LoVo (cell line): Measurements from ENCODE around the gene CHURC1.

Experiments
- DNase-seq: peaks from one replicate; pipeline ENCODE4 v3.0.0-alpha.2; 2016; ENCODE audit warnings: low spot score

CHURC1 gene

DNA sequence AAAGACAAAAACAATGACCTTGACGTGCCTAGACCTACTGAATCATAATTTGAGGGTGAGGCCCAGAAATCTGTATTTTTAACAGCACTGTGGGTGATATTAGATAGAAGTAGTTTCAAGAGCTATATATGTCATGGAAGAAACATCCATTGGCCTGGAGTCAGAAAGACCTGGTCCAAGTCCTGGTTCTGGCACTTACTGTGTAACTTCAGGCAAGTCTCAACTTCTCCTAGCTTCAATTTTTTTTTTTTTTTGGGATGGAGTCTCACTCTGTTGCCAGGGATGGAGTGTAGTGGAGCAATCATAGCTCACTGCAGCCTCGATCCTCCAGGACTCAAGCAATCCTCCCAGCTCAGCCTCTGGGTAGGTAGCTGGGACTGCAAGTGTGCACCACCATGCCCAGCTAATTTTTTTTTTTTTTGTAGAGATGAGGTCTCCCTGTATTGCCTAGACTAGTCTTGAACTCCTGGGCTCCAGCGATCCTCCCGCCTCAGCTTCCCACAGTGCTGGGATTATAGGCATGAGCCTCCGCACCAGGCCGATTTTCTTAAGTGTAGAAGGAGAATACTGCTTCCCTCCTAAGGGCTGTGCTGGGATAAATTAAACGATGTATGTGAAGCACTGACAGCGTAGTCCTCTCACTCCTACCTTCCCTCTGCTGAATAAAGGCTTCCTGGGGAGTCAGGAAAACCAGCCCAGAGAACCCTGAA is 42.6 kb downstream of the CHURC1 start:
- DNase-seq = no peak

GRCh38 chr14:64958201-64958600 is 43.9 kb downstream of the CHURC1 start:
- no peak for DNase-seq

- DNase-seq = no peak
Observed at GRCh38 chr14:64958743-64959142, 44.5 kb downstream of the CHURC1 start.

DNA sequence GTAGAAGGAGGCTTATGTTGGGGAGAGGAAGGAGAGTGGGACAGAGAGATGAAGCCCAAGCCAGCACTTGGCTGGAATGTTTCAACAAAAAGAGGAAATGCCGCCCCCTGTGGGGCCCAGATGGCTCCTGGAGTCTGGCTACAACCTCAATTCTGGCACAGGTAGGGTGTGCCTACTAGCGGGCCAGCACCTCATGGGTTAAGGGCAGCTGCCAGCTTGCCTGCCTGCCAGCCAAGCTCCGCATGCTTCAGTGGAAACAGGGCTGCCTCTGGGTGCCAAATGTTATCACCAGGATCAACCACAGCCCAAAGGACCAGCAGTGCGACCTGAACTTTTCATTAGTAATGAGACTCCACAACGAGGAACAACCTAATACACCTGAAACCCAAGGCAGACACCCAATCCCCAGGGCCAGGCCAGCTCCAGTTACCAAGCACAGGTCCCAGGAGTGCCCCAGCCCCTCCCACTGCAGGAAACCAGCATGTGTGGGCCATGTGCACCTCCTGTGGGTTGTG is 46.6 kb downstream of the CHURC1 start:
- no peak for DNase-seq

DNA sequence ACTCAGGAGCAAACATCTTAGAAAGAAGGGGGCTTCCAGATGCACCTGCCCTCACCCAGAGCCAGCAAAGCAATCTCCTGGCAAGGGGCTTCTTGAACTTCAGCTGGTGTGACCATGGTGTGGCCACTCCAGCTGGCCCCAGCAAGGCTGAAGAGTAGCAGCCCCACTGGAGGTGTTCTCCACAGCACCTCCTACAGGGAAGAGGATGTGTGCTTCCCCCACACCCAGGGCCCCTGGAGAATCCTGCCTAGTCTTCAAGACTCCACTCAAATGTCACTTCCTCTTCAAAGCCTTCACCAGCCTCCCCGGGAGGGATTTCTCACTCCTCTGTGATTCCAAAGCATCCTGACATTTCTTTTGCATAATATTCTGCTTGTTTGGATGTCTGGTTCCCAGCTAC is 49.4 kb downstream of the CHURC1 start:
- DNase-seq = no peak

DNA sequence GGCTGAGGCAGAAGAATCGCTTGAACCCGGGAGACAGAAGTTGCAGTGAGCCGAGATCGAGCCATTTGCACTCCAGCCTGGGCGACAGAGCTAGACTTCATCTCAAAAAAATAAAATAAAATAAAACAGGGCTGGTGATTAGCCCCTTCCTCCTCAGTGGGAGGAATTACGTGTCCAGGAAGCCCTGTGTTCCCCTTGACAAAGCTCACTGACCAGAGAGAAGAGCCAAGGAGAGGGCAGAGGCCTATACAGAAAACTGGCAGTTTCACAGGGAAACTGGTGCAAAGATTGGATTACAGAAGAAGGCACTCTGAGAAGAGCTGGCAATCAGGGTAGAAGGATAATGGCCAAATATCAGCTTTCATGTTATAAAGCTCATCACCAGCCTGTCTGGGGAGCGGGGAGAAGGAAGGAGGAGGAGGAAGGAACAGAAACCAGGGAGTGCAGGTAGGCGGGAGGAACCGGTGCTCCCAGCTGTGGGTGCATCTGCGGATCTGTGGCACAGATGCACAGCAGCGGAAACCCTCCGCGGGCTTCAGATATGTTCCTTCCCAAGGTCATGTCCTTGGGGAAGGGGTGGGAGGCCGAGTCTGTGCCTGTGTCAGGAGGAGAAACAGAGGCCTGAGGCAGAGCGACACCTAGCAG is 51.2 kb downstream of the CHURC1 start:
- DNase-seq = no peak

- peak; percentile 37 for DNase-seq
Observed at GRCh38 chr14:64966976-64967375, 52.7 kb downstream of the CHURC1 start.

GRCh38 chr14:64968167-64968566 is 53.9 kb downstream of the CHURC1 start:
- DNase-seq = no peak

GRCh38 chr14:64968651-64969050 is 54.4 kb downstream of the CHURC1 start:
- no peak for DNase-seq

DNA sequence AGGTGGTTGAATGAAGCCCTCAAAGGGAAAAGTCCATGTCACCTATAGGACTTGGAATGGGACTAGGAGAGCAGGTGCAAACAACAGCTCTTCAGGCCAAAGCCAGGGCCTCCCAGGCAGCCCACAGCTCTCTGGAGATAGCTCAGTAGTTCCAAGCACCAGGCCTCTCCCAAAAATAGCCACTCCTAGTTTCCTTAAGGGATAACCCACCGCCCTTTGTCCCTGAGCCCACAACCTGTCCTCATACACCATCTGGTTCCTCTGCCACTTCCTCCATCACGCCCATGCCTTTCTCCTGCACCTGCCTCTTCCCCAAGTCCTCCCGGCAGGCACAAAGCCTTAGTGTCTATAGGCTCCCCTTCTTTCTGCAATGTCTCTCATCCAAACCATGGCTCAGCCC is 55.8 kb downstream of the CHURC1 start:
- no peak for DNase-seq

- DNase-seq = peak; percentile 32
Observed at GRCh38 chr14:64970776-64971477, 56.7 kb downstream of the CHURC1 start.

- DNase-seq = no peak
Observed at GRCh38 chr14:64971491-64971942, 57.3 kb downstream of the CHURC1 start.

GRCh38 chr14:64971943-64972791 is 57.9 kb downstream of the CHURC1 start, which contains the start of gene RAB15:
Gene RAB15 (minus strand): TSS chr14:64972336. CDS start chr14:64972076, 260 bp downstream.
- no peak for DNase-seq

DNA sequence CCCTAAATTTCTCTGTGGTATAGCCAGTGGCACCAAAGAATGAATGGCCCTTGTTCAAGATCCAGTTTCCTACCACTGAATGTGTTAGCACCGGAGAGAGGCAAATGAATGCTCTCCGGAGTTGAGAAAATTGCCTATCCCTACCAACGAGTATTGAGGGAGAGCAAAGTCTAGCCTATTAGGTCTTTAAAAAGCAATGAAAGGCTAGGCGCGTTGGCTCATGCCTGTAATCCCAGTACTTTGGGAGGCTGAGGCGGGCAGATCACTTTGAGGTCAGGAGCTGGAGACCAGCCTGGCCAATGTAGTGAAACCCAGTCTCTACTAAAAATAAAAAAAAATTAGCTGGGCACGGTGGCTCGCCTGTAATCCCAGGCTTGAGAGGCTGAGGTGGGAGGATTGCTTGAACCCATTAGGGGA is 58.8 kb downstream of the CHURC1 start:
- DNase-seq = no peak

- DNase-seq = no peak
Observed at GRCh38 chr14:64973826-64974225, 59.6 kb downstream of the CHURC1 start.

- no peak for DNase-seq
Observed at GRCh38 chr14:64974563-64974962, 60.3 kb downstream of the CHURC1 start.

- no peak for DNase-seq
Observed at GRCh38 chr14:64979336-64980074, 65.2 kb downstream of the CHURC1 start.

DNA sequence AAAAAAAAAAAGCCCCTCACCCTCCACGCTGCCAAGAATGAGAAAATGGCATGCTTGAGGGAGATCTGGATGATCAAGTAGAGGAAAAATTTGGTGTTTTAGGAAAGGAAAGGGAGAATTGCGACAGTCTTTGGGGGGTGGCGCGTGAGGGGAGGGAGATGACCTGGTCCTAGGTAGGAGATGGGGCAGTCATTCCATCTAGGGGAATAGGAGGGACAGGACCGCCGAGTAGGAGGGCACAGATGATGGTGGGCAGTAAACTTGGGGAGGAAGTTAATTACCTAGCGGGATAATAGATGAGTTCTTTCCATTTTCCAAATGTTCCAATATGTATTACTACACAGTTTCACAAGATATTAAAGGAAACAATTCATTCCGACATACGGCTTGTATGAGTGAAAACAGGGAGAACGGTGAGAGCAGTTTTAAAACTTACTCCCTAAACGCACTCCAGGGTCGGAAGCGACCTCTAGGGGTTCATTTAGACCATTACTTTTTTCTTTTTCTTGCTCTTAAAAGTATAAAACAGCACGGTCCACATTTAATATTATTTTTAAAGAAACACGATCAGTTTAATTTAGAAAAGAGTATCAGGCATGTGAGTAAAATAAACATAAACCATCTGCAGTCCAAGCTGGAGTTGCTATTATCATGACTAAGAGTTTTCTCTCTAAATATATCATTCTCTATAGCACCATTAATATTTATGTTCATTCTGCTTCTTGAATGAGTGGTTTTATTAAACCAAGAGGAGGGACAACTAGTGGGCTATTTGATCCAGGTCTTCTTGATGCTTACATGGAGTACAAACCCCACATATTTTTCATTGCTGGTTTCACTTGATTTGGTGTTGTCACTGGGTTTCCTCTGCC is 69.4 kb downstream of the CHURC1 start:
- peak; percentile 47 for DNase-seq
